Activated CD4-positive, CD25-positive, alpha-beta regulatory T cell treated with anti-CD3 and anti-CD28 coated beads, Interleukin-2, amount 50 U/mL, for 72 hours (primary cell): ENCODE data around the gene HERPUD1.
"Not testable (repeated sequence)": the region's sequence is repeated elsewhere in the genome, so short reads cannot be mapped to it uniquely, and the experiment has no call there.

Experiments used
- DNase-seq: peaks from one replicate; pipeline ENCODE4 v3.0.0; 2021

Gene HERPUD1

GRCh38 chr16:56961851-56962281 is 29.9 kb downstream of the HERPUD1 start, which contains the start of gene CETP:
CETP (plus strand) TSS chr16:56961950; CDS start chr16:56961980, 30 bp downstream.
- no peak for DNase-seq

DNA sequence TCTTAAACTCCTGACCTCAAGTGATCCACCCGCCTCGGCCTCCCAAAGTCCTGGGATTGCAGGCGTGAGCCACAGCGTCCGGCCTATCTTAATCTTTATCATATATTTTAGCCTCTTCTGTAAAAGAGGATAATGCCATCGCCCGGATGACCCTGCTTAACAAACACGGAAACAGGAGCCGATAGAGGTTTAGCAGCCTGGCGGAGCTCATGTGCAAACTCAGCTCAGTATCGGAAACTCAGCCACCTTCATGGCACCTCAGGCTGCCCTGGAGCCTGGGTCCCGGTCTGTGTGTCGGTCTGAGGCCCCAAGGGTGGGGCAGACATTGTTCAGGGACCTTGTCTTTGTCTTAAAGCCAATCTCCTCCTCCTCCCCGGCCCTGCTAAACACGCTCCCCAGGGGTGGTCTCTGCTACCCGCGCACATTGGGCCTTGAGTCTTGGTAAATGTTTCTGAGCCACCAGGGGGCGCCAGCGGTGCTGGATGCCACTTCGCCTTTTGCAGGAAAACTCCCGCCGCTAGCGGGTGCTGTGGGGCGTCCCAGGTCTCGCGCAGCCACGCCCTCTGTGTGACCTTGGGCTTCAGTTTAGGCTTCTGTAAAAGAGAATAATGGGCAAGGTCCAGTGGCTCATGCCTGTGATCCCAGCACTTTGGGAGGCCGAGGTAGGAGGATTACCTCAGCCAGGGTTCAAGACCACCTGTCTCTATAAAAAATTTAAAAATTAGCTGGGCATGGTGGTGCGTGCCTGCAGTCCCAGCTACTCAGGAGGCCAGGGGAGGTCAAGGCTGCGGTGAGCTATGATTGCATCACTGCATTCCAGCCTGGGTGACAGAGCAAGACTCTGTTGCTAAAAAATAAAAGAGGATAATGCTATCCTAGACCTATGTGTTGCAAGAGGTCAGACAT is 32.6 kb downstream of the HERPUD1 start:
- peak; percentile 99 for DNase-seq

- no peak for DNase-seq
These were observed 33.5 kb downstream of the HERPUD1 start for GRCh38 chr16:56965149-56966092.

DNA sequence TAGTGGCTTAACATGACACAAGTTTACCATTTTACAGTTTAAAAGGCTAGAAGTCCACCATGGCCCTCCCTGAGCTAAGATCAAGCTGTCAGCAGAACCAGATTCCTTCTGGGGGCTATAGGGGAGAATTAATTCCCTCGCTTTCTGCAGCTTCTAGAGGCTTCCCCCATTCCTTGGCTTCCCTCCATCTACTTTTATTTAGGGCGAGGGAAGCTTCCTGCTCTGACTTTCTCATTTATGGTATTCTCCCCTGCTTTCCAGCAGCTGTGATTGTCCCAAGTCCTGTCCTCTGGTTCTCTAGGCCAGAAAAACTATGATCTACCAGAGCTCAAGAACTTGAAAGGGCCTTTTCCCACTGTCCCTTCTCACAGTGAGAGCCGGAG is 34.1 kb downstream of the HERPUD1 start:
- no peak for DNase-seq

DNA sequence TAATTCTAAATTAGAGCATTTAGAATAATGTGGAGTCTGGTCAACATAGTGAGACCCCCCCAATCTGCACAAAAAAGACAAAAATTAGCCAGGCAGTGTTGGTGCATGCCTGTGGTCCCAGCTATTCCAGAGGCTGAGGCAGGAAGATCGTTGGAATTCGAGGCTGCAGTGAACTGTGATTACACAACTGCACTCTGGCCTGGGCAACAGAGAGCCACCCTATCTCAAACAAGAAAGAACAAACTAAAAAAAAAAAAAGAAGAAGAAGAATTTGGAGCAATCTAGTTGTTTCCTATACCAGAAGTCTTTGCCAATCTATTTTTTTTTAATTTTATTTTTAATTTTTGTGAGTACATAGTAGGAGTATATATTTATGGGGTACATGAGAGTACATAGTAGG is 35.8 kb downstream of the HERPUD1 start:
- no peak for DNase-seq

DNA sequence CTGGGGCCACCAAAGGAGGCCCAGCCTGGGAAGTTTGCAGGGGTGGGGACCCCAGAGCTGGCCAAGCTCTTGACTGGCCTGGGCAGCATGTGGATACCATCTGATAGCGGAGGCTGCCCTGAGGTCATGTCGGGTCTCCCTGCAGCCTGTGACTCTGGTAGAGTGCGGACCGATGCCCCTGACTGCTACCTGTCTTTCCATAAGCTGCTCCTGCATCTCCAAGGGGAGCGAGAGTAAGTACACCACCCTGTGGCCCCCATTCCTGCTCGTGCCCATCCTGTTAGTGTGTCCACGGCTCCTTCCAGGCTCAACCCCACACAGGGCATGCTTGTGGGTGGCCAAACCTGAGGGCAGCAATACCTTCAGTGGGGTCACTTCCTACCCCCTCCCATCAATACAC is 37.8 kb downstream of the HERPUD1 start:
- DNase-seq, result no peak

- no peak for DNase-seq
These were observed 39.2 kb downstream of the HERPUD1 start for GRCh38 chr16:56970934-56971767.

GRCh38 chr16:56971768-56972043 is 39.8 kb downstream of the HERPUD1 start:
- DNase-seq, result no peak

DNA sequence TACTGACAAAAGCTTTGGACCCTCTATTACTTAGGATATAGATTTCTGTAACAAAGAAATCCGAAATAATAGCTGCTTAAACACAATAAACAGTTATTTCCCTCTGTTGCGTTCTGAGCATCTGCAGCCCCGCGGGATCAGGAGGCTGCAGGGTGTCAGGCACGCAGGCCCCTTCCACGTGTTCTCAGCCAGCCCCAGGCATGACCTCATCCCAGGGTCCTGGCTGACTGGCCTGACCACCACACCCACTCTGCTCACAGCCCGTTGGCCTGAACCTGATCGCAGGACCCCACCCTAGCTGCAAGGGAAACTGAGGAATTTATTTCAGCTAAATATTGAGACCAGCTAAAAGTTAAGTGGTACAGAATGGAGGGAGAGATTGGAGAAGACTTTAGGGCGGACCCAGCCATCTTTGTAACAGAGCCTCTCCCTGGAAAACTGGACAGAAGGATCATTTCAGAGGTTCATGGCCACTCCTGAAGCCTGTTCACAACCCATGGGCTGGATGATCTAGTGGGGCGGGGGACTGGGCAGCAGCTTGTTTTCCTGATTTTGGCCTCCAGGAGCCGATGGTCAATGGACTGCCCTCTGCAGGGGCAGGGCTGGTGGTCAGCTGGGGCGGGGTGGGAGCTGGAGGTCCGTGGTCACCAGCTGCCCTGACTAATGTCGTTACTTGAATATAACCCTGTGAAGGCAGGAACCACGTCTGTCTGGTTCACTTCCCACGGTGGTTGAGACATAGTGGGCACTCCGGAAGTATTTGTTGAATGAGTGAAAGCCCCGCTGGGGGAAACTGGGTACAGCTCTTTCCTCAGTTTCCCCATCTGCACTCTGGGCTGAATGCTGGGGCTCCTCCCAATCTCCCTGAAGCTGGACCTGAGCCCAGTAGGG is 40.7 kb downstream of the HERPUD1 start:
- no peak for DNase-seq

DNA sequence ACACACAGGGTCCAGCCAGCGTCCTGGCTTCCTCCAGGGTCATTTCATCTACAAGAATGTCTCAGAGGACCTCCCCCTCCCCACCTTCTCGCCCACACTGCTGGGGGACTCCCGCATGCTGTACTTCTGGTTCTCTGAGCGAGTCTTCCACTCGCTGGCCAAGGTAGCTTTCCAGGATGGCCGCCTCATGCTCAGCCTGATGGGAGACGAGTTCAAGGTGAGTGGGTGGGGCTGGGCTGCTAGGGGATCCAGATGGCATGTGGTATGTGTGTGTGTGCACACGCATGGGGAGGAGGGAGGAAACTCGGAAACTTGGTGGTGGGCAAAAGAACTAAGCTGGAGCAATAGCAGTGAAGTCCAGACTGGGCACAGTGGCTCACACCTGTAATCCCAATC is 41.4 kb downstream of the HERPUD1 start:
- DNase-seq, result no peak

- not testable (repeated sequence) for DNase-seq
These were observed 42.0 kb downstream of the HERPUD1 start for GRCh38 chr16:56973899-56974298.

DNA sequence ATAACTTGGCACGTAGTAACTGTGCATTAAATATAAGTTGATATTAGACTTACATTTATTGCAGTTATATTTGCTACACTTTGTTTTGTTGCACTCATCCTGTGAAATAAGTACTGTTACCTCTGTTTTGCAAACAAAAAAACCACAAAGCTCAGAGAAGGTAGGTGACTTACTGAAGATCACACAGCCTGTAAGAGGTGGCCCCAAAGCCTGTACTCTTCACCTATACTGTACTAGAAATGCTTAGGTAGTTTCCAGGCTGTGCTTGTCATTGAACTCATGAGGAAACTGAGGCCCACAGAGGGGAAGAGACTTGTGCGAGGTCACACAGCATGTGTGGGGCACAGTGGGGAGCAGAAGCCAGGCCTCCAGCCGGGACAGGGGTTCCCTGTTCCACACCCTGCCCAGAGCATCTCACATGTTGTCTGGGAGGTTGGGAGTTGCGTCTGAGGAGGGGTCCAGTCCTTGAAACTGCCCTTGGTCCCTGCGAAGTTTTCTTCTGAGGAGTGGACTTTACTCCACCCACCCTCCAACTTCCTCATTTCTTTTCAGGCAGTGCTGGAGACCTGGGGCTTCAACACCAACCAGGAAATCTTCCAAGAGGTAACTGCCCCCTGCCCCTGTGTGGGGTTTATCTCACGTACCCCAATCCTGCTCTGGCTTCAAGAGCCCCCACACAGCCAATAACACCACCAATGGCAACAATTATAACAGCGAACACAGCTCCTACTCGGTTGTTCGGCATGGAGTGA is 42.8 kb downstream of the HERPUD1 start:
- DNase-seq, result no peak

GRCh38 chr16:56975714-56976113 is 43.8 kb downstream of the HERPUD1 start:
- DNase-seq, result no peak

DNA sequence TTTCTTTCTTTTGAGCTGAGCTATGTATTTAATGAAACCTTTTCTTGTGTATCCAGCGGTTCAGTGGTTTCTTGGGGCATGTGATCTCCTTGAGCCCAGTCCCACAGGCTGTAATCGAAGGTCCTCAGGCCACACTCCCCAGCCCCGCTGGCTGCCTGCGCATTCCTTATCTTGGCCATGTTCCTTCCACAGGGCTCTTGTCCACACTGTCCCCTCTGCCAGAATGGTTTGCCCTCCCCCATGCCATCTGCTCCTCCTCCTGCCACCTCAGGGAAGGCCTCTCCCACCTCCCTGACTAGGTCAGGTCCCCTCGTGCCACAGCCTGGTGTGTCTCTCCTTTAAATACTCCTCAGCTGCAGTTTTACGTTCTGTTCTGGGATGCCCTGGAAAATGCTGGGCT is 45.3 kb downstream of the HERPUD1 start:
- no peak for DNase-seq

DNA sequence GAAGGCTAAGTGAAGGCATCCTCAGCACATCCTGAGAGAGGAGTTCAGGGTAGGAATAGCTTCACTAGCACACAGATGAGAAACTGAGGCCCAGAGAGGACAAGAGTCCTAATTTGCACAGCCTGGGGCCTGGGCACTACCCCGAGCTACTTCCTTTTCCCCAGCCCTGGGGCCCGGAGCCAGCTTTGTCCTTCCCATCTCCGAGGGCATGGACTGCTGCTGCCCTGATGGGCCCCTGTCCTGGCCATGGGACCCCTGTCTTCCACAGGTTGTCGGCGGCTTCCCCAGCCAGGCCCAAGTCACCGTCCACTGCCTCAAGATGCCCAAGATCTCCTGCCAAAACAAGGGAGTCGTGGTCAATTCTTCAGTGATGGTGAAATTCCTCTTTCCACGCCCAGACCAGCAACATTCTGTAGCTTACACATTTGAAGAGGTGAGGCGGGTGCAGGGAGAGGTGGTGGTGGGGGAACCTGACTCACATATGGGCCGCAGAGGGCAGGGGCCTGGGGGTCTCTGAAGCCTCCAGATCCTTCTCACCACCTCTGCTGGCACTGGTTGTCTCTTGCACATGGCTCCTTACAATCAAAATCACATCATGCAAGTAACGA is 46.0 kb downstream of the HERPUD1 start:
- no peak for DNase-seq

DNA sequence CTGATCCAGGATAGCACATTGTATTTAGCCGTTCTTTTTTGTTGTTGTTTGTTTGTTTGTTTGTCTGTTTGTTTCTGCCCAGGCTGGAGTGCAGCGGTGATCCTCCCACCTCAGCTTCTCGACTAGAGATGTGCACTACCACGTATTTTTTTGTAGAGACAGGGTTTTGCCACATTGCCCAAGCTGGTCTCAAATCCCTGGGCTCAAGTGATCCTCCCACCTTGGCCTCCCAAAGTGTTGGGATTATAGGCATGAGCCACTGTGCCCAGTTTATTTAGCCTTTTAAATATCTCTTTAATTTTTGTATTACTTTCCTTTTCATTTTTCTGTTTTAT is 48.2 kb downstream of the HERPUD1 start:
- no peak for DNase-seq

DNA sequence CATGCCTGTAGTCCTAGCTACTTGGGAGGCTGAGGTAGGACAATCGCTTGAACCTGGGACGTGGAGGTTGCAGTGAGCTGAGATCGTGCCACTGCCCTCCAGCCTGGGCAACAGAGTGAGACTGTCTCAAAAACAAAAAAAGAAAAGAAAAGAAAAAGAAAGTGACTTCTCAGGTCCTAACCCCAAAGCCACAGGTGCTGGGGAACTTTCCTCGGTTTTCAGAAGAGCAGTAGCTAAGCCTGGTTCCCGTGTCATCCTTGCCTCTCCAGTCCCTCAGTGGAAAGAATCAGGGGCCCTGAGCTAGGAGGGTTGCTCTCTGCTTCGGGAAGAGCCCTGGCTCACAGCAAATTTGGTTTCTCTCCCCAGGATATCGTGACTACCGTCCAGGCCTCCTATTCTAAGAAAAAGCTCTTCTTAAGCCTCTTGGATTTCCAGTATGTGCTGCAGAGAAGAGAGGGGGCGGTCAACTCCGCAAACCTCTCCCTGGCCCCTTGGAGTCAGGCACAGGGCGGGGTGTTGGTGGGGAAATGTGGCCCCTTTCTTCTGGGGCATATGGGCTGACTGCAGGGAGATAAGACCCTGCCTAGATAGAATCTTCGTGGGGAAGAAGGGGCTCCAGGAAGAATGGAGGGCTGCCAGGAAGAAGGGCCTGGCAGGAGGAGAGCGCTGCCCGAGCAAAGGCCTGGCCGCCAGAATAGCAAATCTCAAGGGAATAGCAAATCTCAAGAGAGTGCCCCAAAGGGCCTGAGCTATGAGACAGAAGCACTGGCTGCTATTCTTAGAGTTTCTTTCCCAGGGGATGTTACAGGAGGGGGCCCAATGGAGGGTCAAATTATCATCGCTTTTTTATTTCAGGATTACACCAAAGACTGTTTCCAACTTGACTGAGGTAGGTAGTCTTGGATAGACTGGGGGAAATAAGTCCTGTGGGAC is 49.1 kb downstream of the HERPUD1 start:
- no peak for DNase-seq

- no peak for DNase-seq
These were observed 49.9 kb downstream of the HERPUD1 start for GRCh38 chr16:56981729-56982271.

- DNase-seq, result no peak
These were observed 50.8 kb downstream of the HERPUD1 start for GRCh38 chr16:56982695-56983094.
